NB4 (cell line): ENCODE results near the gene STK35.

Experiments
- CTCF ChIP-seq: IDR thresholded peaks from one replicate; pipeline ENCODE4 v1.5.1; 2012; ENCODE audit warnings: low read depth, low read length
- MYC ChIP-seq: IDR thresholded peaks from 2 replicates; pipeline ENCODE4 v1.6.1; 2011; ENCODE audit warnings: low read depth, low read length
- POLR2A ChIP-seq: IDR thresholded peaks from 2 replicates; pipeline ENCODE4 v1.6.1; 2011; ENCODE audit warnings: mild to moderate bottlenecking; ENCODE audit not compliant: insufficient read length; ENCODE audit errors: extremely low read depth
- TF ChIP-seq, protein P1 (sequence below): IDR thresholded peaks from 2 replicates; pipeline ENCODE4 v1.6.1; 2011; ENCODE audit warnings: low read depth, low read length

DNA sequence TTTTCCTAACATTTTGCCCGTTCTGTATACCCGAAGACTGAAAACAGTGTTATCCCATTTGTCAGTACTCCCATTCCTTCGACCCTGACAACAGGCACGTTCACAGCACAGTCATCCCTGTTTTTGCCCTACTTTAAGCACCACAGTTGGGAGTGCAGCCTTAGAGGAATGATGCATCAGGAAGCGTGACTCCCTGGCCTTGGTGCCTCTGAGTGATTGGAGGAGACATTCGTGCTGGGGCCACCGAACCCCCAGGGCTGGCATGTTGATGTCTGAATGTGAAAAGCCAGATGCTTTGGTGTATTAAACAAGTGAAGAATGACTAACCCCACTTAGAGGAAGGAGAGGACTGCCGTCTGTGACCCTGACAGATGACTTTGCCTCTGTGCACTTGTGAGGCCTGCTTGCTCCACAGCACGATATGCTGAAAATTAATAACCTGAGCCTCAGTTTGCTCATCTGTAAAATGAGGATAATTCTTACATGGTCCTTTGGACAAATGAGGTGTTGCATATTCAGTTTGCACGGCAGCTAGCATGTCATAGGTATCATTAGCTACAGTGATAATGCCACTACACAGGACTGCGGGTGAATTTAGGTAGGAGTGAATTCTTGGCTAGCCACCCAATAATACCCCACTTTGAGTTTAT lies 36.0 kb downstream of the STK35 start:
- TF ChIP-seq CTCF: no peak
- no peak for TF ChIP-seq POLR2A
- TF ChIP-seq, protein P1, sequence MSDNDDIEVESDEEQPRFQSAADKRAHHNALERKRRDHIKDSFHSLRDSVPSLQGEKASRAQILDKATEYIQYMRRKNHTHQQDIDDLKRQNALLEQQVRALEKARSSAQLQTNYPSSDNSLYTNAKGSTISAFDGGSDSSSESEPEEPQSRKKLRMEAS: no peak
- no peak for TF ChIP-seq MYC
